HepG2 (cell line): ENCODE data around the gene LRIG3. TPM values are rescaled to one million over a fixed set of nuclear protein-coding genes. Genes with fewer than 3 reads are reported as not detected.

Experiments used
- ATF1 ChIP-seq: IDR thresholded peaks from 2 replicates; pipeline ENCODE4 v1.6.1; 2016; ENCODE audit warnings: mild to moderate bottlenecking, control low read depth
- BCL3 ChIP-seq: sonication (generic); formaldehyde crosslinking; IDR thresholded peaks from 2 replicates; pipeline ENCODE4 v1.5.1; 2020; ENCODE audit warnings: mild to moderate bottlenecking, missing genetic modification reagents, moderate library complexity
- CBX2 ChIP-seq, 2 experiments: fragments of 200-600 bp in 1 of 2; sonication (generic); formaldehyde crosslinking in 1 of 2; IDR thresholded peaks; 2 replicates each; pipeline versions ENCODE4 v1.7.0 to v1.8.1; 2018 to 2022; ENCODE audit warnings: low read depth in 2 of 2, low read length in 1 of 2, mild to moderate bottlenecking in 1 of 2, missing genetic modification reagents in 1 of 2
- HBP1 ChIP-seq: IDR thresholded peaks from 2 replicates; pipeline ENCODE4 v1.6.1; 2016; ENCODE audit warnings: low read depth, control low read depth
- HMGA1 ChIP-seq: sonication (generic); formaldehyde crosslinking; conservative IDR thresholded peaks from 2 replicates; pipeline ENCODE4 v1.4.0; 2020; ENCODE audit warnings: missing genetic modification reagents
- IKZF5 ChIP-seq: IDR thresholded peaks from 2 replicates; pipeline ENCODE4 v1.6.1; 2018; ENCODE audit warnings: missing genetic modification reagents, mild to moderate bottlenecking, missing compliant biosample characterization
- MXD4 ChIP-seq: IDR thresholded peaks from 2 replicates; pipeline ENCODE4 v1.6.1; 2016; ENCODE audit warnings: mild to moderate bottlenecking, missing biosample characterization, missing genetic modification reagents
- MYPOP ChIP-seq: sonication (generic); formaldehyde crosslinking; IDR thresholded peaks from 2 replicates; pipeline ENCODE4 v1.8.1; 2023; ENCODE audit warnings: mild to moderate bottlenecking, moderate library complexity, missing genetic modification reagents
- NR3C1 ChIP-seq: sonication (generic); formaldehyde crosslinking; IDR thresholded peaks from 2 replicates; pipeline ENCODE4 v1.4.0; 2020; ENCODE audit warnings: missing genetic modification reagents
- SRF ChIP-seq: IDR thresholded peaks from 2 replicates; pipeline ENCODE4 v1.6.1; 2011; ENCODE audit warnings: mild to moderate bottlenecking, low read depth, low read length, moderate library complexity
- TEAD3 ChIP-seq: optimal IDR thresholded peaks from 2 replicates; pipeline ENCODE3; 2016; ENCODE audit warnings: borderline replicate concordance
- ZBTB7B ChIP-seq: sonication (generic); formaldehyde crosslinking; IDR thresholded peaks from 2 replicates; pipeline ENCODE4 v1.4.0; 2020; ENCODE audit warnings: missing genetic modification reagents
- ZMAT5 ChIP-seq: sonication (generic); formaldehyde crosslinking; IDR thresholded peaks from 2 replicates; pipeline ENCODE4 v1.5.0; 2020; ENCODE audit warnings: mild to moderate bottlenecking, low read depth, missing genetic modification reagents, borderline replicate concordance
- ZNF280D ChIP-seq: sonication (generic); formaldehyde crosslinking; IDR thresholded peaks from 2 replicates; pipeline ENCODE4 v1.5.1; 2020; ENCODE audit warnings: mild to moderate bottlenecking, missing genetic modification reagents
- ZNF317 ChIP-seq: sonication (generic); formaldehyde crosslinking; IDR thresholded peaks from 2 replicates; pipeline ENCODE4 v1.5.0; 2020; ENCODE audit warnings: mild to moderate bottlenecking, missing genetic modification reagents
- ZNF451 ChIP-seq: sonication (generic); formaldehyde crosslinking; IDR thresholded peaks from 2 replicates; pipeline ENCODE4 v1.5.0; 2020; ENCODE audit warnings: mild to moderate bottlenecking, missing genetic modification reagents
- ZNF484 ChIP-seq: sonication (generic); formaldehyde crosslinking; IDR thresholded peaks from 2 replicates; pipeline ENCODE4 v1.5.1; 2020; ENCODE audit warnings: mild to moderate bottlenecking, low read depth, missing genetic modification reagents, borderline replicate concordance
- ZNF572 ChIP-seq: sonication (generic); formaldehyde crosslinking; IDR thresholded peaks from 2 replicates; pipeline ENCODE4 v1.5.1; 2020; ENCODE audit warnings: mild to moderate bottlenecking, missing genetic modification reagents
- ZNF670 ChIP-seq: sonication (generic); formaldehyde crosslinking; IDR thresholded peaks from 2 replicates; pipeline ENCODE4 v1.8.0; 2022; ENCODE audit warnings: mild to moderate bottlenecking, missing genetic modification reagents, borderline replicate concordance
- ZNF768 ChIP-seq: sonication (generic); formaldehyde crosslinking; IDR thresholded peaks from 2 replicates; pipeline ENCODE4 v1.4.0; 2020; ENCODE audit warnings: missing genetic modification reagents
- polyA plus RNA-seq, 8 experiments: library from polyadenylated mRNA; depleted of rRNA in 3 of 8; stranded (reverse) in 7 of 8; unstranded in 1 of 8; fragments of >200 nt; fragmentation: Illumina TruSeq in 4 of 8; extraction: Trizol in 4 of 8; gene quantifications; 2 replicates each; pipeline versions ENCODE4 v1.2.1 to v1.2.3, GENCODE V29; 2011 to 2016; ENCODE audit warnings: low read depth in 4 of 8, missing spikeins in 1 of 8, mixed read lengths in 1 of 8; ENCODE audit not compliant: insufficient read depth in 1 of 8
- total RNA-seq, 5 experiments: library from RNA; depleted of rRNA; stranded (reverse); fragments of >200 nt; fragmentation: Illumina TruSeq; extraction: Trizol; gene quantifications; 2 replicates each; pipeline ENCODE4 v1.2.3, GENCODE V29; 2016; ENCODE audit warnings: low read depth in 1 of 5

LRIG3 gene
- total and polyA plus RNA-seq, 2 of the 13 experiments (the other 11 are each of a cell fraction or from before 2014, with no cell fraction given), result 7.7 to 17.4 TPM

- TF ChIP-seq ZNF280D (0 out of 2 replicates have a peak, but pooled peaks have one; percentile 64), ZNF451 (CRISPR knock-in tag) (no peak; the same call in 1 of the 2 replicates), ZNF768 (peak; percentile 50; the same call in 1 of the 2 replicates), ZNF317 (peak; percentile 31), CBX2 (IDR thresholded peaks at IDR 0.05; ENCODE audit: low read depth, low read length) (no peak), CBX2 (CRISPR knock-in tag; IDR thresholded peaks at IDR 0.05; ENCODE audit: low read depth) (no peak), MXD4 (CRISPR knock-in tag) (peak; percentile 81), BCL3 (peak; percentile 77), MYPOP (CRISPR knock-in tag) (peak; percentile 90), NR3C1 (no peak), ZNF670 (CRISPR knock-in tag) (no peak), HBP1 (CRISPR knock-in tag) (no peak), HMGA1 (CRISPR knock-in tag) (no peak), ZBTB7B (CRISPR knock-in tag) (peak; percentile 52; the same call in 1 of the 2 replicates), ZNF484 (CRISPR knock-in tag) (no peak), SRF (no peak), IKZF5 (CRISPR knock-in tag) (peak; percentile 52; the same call in 1 of the 2 replicates), ATF1 (no peak), TEAD3 (CRISPR knock-in tag) (peak; percentile 42), ZMAT5 (CRISPR knock-in tag) (no peak), ZNF572 (CRISPR knock-in tag) (peak; percentile 72; the same call in 1 of the 2 replicates)
These were observed at the start of gene LRIG3 (continued) for GRCh38 chr12:58920102-58920960.
